NCI-H446 (cell line): Measurements from ENCODE around the gene MAP2K1.
"Not testable (repeated sequence)": the region's sequence is repeated elsewhere in the genome, so short reads cannot be mapped to it uniquely, and the experiment has no call there.

Source experiments
- DNase-seq, 2 experiments: peaks; one replicate each; lab custom pipeline; 2025; lab: John Stamatoyannopoulos, UW

The MAP2K1 gene

DNA sequence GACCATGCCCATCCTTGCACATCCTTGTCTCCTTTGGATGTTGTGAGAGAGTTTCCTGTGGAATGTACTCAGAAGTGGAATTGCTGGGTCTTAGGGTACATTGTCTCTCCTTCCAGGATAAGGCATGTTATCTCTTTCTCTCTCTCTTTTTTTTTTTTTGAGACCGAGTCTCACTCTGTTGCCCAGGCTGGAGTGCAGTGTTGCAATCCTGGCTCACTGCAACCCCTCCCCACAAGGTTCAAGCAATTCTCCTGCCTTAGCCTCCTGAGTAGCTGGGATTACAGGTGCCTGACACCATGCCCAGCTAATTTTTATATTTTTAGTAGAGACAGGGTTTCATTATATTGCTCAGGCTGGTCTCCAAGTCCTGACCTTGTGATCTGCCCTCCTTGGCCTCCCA is 6.3 kb downstream of the MAP2K1 start:
- DNase-seq, result not testable (repeated sequence)

DNA sequence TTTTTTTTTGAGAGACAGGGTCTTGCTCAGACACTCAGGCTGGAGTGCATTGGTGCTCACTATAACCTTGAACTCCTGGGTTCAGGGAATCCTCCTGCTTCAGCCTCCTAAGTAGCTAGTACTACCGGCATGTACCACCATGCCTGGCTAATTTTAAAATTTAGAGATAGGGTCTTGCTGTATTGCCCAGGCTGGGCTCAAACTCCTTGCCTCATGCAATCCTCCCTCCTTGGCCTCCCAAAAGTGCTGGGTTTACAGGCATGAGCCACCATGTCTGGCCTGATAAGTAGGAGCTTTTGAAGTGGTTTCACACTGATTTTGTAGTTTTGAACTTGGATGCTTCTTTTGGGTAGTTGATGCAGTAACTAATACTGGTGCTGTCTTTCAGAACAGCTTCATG is 7.8 kb downstream of the MAP2K1 start:
- DNase-seq, result no peak

GRCh38 chr15:66394915-66395314 is 8.2 kb downstream of the MAP2K1 start:
- DNase-seq, result no peak

GRCh38 chr15:66399276-66399675 is 12.6 kb downstream of the MAP2K1 start:
- DNase-seq, result no peak

- DNase-seq, result no peak
These were observed 13.7 kb downstream of the MAP2K1 start for GRCh38 chr15:66400351-66400774.

GRCh38 chr15:66401130-66402021 is 14.7 kb downstream of the MAP2K1 start:
- no peak for DNase-seq

- no peak for DNase-seq
These were observed 16.1 kb downstream of the MAP2K1 start for GRCh38 chr15:66402761-66403284.

GRCh38 chr15:66403323-66403722 is 16.6 kb downstream of the MAP2K1 start:
- no peak for DNase-seq

- DNase-seq, result no peak
These were observed 17.4 kb downstream of the MAP2K1 start for GRCh38 chr15:66404122-66404521.

GRCh38 chr15:66404532-66404931 is 17.8 kb downstream of the MAP2K1 start:
- no peak for DNase-seq

GRCh38 chr15:66405007-66405406 is 18.3 kb downstream of the MAP2K1 start:
- no peak for DNase-seq

- DNase-seq, result no peak
These were observed 18.9 kb downstream of the MAP2K1 start for GRCh38 chr15:66405615-66406014.

DNA sequence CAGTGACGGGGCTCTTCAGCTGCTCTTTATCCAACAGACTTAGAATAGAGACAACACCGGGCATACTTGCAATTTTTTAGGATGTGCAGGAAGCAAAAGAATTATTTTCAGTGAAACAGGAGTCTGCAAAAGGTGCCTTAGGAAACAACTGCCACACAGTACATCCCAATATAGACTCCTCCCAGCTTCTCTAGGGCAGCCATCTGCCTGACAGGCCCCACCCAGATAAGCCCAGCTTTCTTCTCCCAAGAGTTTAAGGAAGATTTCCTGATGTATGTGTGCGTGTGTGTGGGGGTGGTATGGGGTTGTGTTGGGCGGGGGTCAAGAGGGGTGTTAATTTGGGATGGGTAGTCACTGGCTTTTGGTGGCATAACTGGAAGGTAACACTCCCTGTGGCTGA is 21.5 kb downstream of the MAP2K1 start:
- no peak for DNase-seq

DNA sequence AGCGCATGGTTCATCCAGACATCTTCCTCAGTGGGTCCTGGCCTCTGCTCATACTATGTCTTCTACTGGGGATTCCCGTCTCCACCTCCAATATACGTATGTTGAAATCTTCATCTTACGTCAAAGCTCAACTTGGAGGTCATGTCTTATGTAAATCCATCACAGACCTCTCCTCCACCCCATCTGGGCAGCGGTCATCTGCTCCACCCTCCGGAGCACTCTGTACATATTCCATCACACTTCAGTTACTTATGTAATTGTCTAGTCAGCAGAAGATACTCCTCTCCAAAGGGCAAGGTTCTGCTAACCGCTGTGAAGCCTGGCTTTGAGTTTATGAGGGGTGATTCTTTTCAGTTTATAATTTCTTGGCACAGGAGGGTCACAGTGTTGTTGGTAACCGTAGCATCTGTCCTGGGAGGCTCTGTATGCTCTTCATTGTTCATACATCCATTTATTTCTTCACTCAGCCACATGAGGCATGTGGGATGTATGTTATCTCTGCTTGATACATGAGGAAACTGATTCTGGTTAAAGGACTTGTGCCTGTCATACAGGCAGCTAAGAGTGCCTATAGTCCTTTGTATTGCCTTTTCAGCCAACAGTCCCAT is 22.1 kb downstream of the MAP2K1 start:
- no peak for DNase-seq

DNA sequence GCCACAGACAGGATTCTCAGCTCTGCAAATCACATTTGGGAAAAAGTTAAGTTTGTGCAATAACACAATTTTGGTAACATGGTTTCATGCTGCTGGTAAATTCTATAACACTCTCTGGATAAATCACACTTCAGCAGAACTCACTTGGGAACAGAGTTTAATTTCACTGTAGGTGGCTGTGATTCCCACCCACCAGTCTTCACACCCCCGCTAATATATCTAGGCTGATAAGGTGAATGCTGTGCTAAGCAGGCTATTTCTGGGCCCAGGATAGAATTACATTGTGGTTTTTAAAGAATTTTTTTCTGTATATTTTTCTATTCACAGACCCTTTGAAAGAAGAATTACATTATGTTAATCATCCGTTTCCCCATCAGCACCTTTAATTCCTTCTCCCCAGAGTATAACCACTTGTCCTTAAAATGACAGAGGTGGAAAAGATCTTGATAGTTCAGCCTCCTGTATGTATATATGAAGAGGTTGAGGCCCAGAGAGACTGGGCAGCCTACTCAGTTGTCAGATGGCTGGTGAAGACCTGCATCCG is 22.9 kb downstream of the MAP2K1 start:
- no peak for DNase-seq

DNA sequence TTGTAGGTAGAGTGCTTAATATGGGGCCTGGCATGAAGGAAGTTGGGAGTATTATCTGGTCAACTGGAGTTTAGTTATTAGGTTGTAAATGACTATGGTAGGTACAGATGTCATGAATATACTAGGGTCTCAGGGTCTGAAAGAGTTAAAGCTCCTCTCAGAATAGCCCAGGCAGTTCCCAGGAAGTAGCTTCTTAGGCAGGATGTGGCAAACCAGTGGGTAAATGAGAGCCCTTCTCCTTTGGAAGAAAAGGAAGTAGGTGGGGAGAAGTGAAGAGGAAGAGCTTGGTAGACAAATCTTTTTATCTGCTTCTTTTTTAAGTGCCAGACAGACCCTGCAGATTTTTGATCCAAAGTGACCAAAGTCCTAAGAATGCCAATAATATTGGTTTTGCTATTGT is 24.5 kb downstream of the MAP2K1 start:
- no peak for DNase-seq

DNA sequence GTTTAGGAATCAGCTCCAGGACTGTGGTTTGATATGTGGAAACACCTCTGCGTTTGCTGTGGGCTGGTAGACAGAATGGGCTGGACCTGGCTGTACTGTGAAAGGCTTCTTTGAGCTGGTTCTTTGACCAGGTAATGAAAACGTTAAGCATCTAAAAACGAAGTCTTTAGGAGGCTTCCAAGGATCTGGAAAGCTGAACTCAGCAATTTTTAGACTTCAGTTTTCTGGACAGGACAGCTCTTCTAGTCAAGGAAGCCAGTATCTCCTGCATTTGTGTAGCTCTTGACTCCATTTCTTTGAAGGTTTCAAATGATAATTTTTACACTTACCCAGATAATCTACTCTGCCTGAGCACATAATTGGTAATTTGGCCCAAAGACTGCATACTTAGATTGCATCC is 25.5 kb downstream of the MAP2K1 start:
- DNase-seq, result no peak

DNA sequence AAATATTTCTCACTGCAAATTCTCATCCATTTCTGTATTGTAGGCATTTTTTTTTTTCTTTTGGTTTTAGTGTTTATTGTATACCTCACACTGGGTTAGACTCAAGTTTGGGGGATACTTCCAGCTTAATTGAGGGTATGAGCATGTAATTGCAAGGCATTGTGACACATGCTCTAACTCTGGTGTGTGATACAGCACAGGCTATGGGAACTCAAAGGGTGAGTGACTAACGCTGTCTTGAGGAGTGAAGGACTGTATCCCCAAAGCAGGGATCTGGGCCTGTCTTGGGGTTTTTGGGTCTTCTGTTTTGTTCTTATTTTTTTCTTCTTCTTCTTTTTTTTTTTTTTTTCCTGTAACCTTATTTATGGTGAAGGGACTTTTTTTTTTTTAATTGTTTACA is 26.9 kb downstream of the MAP2K1 start:
- no peak for DNase-seq

DNA sequence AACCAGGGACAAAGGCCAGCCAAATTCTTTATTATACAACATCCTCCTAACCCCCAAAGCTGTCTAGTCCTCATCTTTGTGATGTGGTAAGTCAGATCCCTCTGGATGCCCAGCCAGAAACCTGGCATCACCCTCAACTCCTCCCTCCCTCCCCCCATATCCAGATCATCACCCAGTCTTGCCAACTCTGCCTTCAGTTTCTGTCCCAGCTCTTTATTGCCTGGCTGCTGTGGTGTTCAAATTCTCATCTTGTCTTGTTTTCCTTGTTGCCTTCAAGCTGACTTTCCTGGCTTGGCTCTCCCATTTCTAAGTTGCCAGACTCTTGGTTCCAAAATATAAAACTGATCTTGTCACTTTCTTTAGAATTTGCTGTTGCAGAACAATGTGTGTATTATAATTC is 28.6 kb downstream of the MAP2K1 start:
- DNase-seq, result no peak

GRCh38 chr15:66417736-66418135 is 31.0 kb downstream of the MAP2K1 start:
- DNase-seq, result no peak

DNA sequence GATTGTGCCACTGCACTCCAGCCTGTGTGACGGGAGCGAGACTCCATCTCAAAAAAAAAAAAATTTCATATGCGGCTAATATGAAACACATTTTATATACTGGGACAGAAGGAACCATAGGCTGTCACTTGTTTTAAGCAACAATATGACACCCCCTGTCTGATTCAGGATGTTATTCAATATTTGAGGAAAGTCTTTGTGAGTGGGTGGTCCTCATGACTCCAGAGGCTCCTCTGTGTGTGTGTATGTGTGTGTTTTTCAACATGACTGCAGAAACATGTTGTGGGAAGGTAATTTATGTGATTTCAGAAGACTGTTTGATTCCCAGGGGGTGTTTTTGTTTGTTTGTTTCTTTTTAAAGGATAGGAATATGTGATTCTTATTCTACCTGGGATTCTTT is 32.8 kb downstream of the MAP2K1 start:
- no peak for DNase-seq

DNA sequence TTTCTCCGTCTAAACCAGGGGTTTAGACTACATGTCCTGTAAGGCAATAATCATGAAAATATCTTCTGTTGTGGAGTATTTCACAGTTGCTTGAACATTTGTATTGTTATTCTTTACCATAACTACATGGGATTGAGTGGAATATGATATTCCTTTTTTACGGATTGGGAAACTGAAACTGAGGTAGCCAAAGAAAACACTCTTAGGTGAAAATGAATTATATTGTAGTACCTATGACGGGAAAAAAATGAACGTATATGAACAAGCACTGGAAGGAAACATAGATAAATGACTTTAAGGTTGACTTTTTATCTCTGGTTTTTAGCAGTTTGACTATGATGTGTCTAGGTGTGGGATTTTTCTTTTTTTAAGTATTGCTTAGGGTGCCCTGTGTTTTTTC is 35.6 kb downstream of the MAP2K1 start:
- no peak for DNase-seq

DNA sequence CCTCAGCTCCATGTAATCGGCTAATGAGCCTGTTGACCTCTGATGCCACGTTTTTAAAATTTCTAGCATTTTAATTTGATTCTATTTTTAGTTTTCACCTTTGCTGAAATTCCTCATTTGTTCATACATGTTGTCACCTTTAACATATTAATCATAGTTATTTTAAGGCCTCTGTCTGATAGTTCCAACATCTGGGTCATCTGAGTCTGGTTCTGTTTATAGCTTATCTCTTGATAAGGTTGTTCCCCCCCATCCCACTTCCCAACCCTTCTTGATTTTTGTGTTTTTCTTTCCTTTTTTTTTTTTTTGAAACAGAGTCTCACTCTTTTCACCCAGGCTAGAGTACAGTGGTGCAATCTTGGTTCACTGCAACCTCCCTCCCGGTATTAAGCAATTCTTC is 36.4 kb downstream of the MAP2K1 start:
- no peak for DNase-seq
